Measurements from ENCODE around the gene HSPB2. TPM values are rescaled to one million over a fixed set of nuclear protein-coding genes. Genes with fewer than 3 reads are reported as not detected.

HSPB2 gene
- total RNA-seq, 1 donor from 2014 or later = not detected

Other genes starting within 250 kb of the HSPB2 start
- gene PPP2R1B, start 146.3 kb upstream of the HSPB2 start, total RNA-seq = 40.6 and 49.7 TPM in 2 replicates
- gene ALG9, start 41.2 kb upstream of the HSPB2 start, total RNA-seq = 23.3 and 33.6 TPM in 2 replicates
- 2.9 and 4.4 TPM in 2 replicates for gene FDXACB1, start 33.6 kb upstream of the HSPB2 start, total RNA-seq
- gene CFAP68, start 33.2 kb upstream of the HSPB2 start, total RNA-seq = 3.5 and 5.7 TPM in 2 replicates
- 0.33 and 2.7 TPM in 2 replicates for gene CRYAB, start 964 bp upstream of the HSPB2 start, total RNA-seq
- 0.20 TPM in 1 of 2 replicates, not detected in the other for gene C11orf52, start 6.2 kb downstream of the HSPB2 start, total RNA-seq
- gene DIXDC1, start 24.6 kb downstream of the HSPB2 start, total RNA-seq = 27.4 and 33.9 TPM in 2 replicates
- 37.9 and 52.5 TPM in 2 replicates for gene DLAT, start 112.7 kb downstream of the HSPB2 start, total RNA-seq
- gene PIH1D2, start 161.3 kb downstream of the HSPB2 start, total RNA-seq = 0.56 and 1.3 TPM in 2 replicates
- gene NKAPD1, start 161.6 kb downstream of the HSPB2 start, total RNA-seq = 19.5 and 20.4 TPM in 2 replicates
- gene TIMM8B, start 174.0 kb downstream of the HSPB2 start, total RNA-seq = 69.8 and 101 TPM in 2 replicates
- 164 and 252 TPM in 2 replicates for gene SDHD, start 174.1 kb downstream of the HSPB2 start, total RNA-seq